HUES48 (cell line): Measurements from ENCODE around the gene EGFLAM.

ENCODE experiments used
- H3K27ac ChIP-seq: one replicate; pipeline ENCODE4 v1.7.0; 2013; ENCODE audit warnings: low read depth, low read length, inconsistent platforms
- H3K27me3 ChIP-seq: 2 replicates; pipeline ENCODE4 v1.6.1; 2013; ENCODE audit warnings: mild to moderate bottlenecking, low read length; ENCODE audit not compliant: control insufficient read depth, insufficient read depth
- H3K36me3 ChIP-seq: 2 replicates; pipeline ENCODE4 v1.6.1; 2013; ENCODE audit warnings: low read length; ENCODE audit not compliant: control insufficient read depth, insufficient read depth
- H3K4me1 ChIP-seq: 2 replicates; pipeline ENCODE4 v1.6.1; 2013; ENCODE audit warnings: mild to moderate bottlenecking, low read length; ENCODE audit not compliant: control insufficient read depth, insufficient read depth
- H3K4me3 ChIP-seq: 2 replicates; pipeline ENCODE4 v1.5.1; 2013; ENCODE audit warnings: mild to moderate bottlenecking, low read depth, low read length
- H3K9ac ChIP-seq: 2 replicates; pipeline ENCODE4 v1.6.1; 2013; ENCODE audit warnings: mild to moderate bottlenecking, low read depth, low read length, moderate library complexity
- H3K9me3 ChIP-seq: 2 replicates; pipeline ENCODE4 v1.6.1; 2013; ENCODE audit warnings: low read length; ENCODE audit not compliant: control insufficient read depth, insufficient read depth

EGFLAM gene

DNA sequence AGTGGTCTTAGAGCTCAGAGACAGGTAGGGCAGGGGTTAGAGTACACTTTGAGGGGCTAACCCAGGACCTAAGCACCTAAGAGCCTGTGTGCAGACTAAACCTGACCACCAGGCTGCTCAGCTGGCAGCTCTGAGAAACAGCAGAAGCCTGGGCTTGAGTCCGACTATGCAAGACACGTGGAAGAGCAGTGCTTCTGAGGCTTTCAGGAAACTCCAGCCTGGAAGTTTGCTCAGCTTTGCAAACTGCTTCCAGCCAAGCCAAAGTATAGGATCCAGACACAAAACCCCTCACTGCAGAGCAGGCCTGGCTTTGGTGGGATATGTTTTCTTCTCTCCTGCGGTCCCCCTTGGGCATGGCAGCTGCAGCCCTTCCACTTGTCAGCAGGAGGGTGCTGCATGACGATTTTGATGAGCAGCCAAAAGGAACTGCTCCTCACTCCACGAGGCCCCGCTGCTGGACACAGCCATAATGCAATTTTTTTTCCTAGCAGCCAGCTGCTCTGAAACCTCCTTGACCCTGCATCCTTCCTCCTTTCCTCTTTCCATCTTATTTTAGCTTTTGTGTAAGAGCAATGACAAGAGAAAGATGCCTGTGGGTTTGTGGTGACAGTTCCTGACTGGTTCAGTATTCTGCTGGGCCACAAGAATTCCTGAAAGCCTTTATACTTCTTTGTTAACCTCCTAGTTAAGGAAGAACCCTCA, 175.0 kb downstream of the EGFLAM start:
- Histone ChIP-seq H3K9ac (no peak overlapping the region), H3K27ac (no peak overlapping the region), H3K4me1 (no peaks in the 10 kb centered on the region), H3K4me3 (no peak overlapping the region), H3K9me3 (no peaks in the 10 kb centered on the region), H3K36me3 (no peaks in the 10 kb centered on the region), H3K27me3 (no peaks in the 10 kb centered on the region)

DNA sequence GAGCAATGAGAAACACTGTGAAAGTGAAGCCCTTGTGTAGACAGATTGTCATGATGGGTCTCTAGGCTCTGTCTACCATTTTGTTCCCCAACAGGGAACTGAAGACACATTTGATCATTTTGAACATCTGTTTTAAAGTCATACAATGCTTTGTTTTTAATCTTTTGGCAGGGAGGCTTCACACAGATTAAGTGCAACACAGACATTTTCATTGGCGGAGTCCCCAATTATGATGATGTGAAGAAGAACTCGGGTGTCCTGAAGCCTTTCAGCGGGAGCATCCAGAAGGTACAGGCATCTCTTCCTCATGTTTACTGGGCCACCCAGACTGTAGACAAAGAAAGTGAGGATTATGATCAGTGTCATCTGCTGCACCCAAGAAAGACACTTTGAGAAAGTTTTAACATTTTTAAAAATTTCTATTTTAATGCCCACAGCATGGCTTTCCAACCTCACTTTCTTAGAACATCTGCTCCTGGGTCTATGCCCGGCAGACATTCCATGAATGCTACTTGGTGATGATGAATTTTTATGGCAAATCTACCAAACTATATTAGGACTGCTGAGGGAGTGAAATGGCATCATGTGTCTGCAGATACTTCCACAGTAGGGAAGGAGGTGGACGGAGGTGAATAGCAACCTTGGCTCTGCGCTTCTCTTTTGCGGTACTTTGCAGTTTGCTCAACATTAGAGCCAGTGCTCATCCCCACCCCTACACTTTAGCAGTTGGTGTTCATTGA, 176.8 kb downstream of the EGFLAM start:
- Histone ChIP-seq H3K27me3 (no peaks in the 10 kb centered on the region), H3K36me3 (no peaks in the 10 kb centered on the region), H3K9ac (no peak overlapping the region), H3K9me3 (no peaks in the 10 kb centered on the region), H3K27ac (no peak overlapping the region), H3K4me3 (no peak overlapping the region), H3K4me1 (no peaks in the 10 kb centered on the region)

DNA sequence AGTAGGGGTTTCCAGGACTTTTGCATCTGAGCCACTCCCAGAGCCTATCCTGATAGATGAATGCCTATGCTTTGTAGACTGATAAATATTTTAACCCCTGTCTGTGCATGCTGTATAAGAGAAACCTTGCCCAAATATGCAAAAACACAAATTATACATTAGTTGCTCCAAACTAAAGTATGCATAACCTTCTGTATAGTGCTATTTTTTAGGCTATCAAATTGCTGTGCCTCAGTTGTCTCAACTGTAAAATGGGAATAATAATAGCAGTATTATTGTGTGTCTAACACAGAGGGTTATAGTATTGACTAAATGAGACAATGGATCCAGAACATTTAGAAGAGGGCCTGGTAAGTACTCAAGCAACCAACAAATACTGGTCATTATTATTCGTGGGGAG, 180.4 kb downstream of the EGFLAM start:
- Histone ChIP-seq H3K9me3 (no peaks in the 10 kb centered on the region), H3K4me3 (no peak overlapping the region), H3K4me1 (no peaks in the 10 kb centered on the region), H3K27me3 (no peaks in the 10 kb centered on the region), H3K9ac (no peak overlapping the region), H3K36me3 (no peaks in the 10 kb centered on the region), H3K27ac (no peak overlapping the region)

DNA sequence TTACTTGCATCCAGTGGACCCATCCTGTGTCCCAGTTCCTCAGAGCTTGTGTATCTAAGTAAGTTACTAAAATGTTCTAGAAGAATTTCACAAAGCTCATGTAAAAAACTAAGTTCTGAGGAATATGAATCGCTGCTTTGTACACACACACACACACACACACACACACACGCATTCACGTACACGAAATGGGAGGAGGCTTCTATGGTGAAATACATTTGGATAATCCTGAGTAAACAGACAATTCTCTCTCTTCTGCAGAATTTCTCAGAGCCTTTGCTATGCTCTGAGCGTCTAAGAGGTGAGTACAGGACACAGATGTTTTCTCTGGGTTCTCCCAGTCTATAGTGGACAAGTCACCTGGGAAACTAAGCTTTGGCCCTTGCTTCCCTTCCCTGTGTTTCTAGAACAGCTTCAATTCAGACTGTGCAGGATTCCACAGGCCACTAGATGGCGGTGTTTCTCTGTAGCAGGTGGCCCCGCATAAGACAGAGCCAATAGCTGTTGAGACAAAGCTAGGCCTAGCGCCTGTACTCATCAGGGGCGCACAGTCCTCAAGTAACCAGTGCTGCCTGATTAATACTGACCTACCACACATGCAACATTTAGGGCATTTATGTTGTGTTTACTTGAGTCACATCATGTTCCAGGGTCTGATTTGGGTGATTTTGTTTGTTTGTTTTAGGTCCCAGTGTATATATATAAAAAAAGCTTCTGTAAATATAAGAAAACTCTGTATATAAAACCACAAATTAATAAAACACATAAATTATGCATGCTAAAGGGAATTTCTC, 183.3 kb downstream of the EGFLAM start:
- H3K27ac ChIP-seq: no peak overlapping the region
- H3K4me1 ChIP-seq: no peaks in the 10 kb centered on the region
- no peaks in the 10 kb centered on the region for H3K27me3 ChIP-seq
- H3K4me3 ChIP-seq: no peak overlapping the region
- H3K36me3 ChIP-seq: no peaks in the 10 kb centered on the region
- no peak overlapping the region for H3K9ac ChIP-seq
- H3K9me3 ChIP-seq: no peaks in the 10 kb centered on the region

DNA sequence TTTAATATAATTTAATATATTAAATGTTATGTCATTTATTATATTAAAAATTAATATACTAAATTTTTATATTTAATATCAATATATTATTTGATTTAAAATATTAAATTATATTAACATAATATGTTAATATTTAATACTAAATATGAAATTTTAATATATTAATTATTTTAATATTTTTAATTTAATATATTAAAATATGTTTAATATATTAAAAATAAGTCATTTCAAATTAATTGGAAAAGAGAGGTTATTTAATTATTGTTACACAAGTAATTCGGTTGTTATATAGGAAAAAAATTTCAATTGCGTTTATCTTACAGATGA, 183.9 kb downstream of the EGFLAM start:
- Histone ChIP-seq H3K9ac (no peak overlapping the region), H3K36me3 (no peaks in the 10 kb centered on the region), H3K27ac (no peak overlapping the region), H3K9me3 (no peaks in the 10 kb centered on the region), H3K4me1 (no peaks in the 10 kb centered on the region), H3K27me3 (no peaks in the 10 kb centered on the region), H3K4me3 (no peak overlapping the region)

DNA sequence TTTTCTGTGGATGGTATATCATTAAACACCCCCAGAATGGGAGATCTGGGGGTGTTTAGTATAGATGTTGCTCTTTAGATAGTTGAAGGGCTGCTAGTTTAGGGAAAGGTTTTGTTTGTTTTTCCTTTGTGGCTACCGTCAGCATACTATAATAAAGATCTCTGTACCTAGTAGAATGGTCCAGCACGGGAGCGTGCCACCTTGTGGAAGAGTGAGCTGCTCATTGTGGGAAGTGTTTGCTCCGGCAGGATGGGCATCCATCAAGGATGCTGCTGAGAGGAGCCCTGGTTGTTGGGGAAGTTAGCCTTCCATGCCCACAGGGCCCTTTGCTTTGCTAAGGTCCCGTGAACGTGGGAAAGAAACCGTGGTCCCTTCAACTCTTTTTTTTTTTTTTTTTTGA, 185.0 kb downstream of the EGFLAM start:
- Histone ChIP-seq H3K27ac (no peak overlapping the region), H3K4me3 (no peak overlapping the region), H3K27me3 (no peaks in the 10 kb centered on the region), H3K4me1 (no peaks in the 10 kb centered on the region), H3K9me3 (no peaks in the 10 kb centered on the region), H3K9ac (no peak overlapping the region), H3K36me3 (no peaks in the 10 kb centered on the region)

DNA sequence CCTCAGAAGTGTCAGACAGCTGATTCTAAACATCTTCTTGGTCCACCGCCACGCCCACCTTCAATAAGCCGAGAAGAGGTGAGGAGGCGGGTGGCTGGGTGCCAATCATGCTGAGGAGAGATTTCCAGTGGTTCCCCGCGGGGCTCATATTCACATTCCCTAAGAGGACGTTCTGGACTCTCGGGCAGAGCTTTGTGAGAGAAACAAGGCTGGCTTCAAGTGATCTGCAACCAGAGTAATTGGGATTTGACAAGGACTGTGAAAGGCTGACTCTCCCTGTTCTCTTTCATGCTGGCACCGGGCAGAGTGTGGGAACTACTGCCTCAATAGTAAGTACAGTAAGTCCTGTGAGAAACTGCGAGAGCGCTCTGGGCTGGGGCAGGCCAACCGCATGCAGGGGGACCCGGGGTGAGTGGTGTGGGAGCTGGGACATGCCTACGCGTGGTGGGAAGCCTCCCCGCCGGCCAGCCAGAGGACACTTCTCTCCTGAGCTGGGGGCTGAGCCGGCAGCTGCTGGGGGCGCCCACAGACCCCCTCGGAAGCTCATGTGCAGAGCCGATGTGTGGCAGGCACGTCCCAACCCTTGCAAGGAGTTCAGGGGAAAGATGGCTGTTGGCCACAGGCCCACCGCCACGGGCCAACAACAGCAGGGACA, 187.1 kb downstream of the EGFLAM start:
- no peak overlapping the region for H3K9ac ChIP-seq
- H3K27ac ChIP-seq: no peak overlapping the region
- H3K4me3 ChIP-seq: no peak overlapping the region
- no peaks in the 10 kb centered on the region for H3K4me1 ChIP-seq
- no peaks in the 10 kb centered on the region for H3K36me3 ChIP-seq
- H3K27me3 ChIP-seq: no peaks in the 10 kb centered on the region
- no peaks in the 10 kb centered on the region for H3K9me3 ChIP-seq

DNA sequence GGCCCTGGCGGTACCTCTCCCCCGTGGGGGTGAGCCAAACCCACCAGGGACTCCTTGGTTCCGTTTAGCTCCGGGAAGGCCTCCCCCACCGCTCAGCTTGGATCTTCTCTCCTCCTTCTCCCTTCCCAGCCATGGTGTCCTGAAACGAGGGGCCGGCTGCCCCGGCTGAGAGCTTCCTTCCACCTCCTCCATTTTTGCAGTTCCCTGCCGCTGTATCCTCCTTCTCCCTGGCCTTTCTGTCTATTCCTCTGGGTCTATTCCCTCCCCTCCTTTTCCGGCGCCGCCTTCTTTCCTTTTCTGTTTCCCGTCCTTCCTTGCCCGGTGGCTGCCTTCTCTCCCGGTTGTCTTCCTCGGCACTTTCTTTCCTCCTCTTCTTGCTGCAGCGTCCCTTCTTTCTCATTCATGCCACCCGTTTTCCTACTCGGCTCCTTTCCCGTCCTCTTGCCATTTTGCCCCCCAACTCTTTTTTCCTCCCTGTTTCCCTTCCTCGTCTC, 187.7 kb downstream of the EGFLAM start:
- no peak overlapping the region for H3K9ac ChIP-seq

DNA sequence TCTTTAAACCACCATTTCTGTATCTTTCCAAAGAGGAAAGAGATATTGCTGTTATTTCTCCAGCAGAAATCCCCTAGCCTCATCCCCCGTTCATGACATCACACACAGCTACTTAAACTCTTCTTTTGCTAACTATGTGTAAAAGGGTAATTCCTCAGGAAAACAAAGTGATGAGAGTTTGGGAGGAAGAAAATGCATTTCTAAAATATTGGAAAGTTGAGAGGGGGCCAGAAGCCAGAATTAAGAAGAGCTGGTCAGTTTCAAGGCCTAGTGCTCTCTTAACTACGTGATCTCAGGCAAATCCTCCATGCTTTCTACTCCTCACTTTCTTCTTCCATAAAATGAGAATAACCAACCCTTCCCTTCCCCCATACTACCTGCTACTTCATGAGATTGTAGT, 188.7 kb downstream of the EGFLAM start:
- Histone ChIP-seq H3K4me3 (no peak overlapping the region), H3K36me3 (no peaks in the 10 kb centered on the region), H3K27me3 (no peaks in the 10 kb centered on the region), H3K27ac (no peak overlapping the region), H3K4me1 (no peaks in the 10 kb centered on the region), H3K9ac (no peak overlapping the region), H3K9me3 (no peaks in the 10 kb centered on the region)

More for the DNA sequence above, 187.7 kb downstream of the EGFLAM start:
- Histone ChIP-seq H3K9me3 (no peaks in the 10 kb centered on the region), H3K4me3 (no peak overlapping the region), H3K27me3 (no peaks in the 10 kb centered on the region), H3K36me3 (no peaks in the 10 kb centered on the region), H3K4me1 (no peaks in the 10 kb centered on the region), H3K27ac (no peak overlapping the region)

DNA sequence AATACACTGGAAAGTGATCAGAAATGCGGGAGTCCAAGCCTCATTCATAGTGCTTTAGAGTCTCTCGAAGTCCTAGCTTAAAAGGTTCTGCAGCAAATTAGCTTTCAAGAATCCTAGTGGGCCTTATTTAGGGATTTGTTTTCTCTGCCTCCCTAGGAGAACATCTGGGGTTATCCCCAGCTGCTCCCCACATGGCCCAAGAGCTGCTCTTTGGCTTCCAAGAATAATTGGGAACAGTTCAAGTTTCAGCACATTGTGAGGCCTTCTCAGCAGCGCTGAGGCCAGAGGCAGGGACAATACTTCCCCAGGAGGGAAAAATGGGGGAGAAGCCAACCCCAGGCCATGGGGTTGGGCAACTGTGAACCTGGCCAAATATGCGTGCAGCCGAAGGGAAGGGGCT, 189.4 kb downstream of the EGFLAM start:
- no peaks in the 10 kb centered on the region for H3K36me3 ChIP-seq
- no peaks in the 10 kb centered on the region for H3K9me3 ChIP-seq
- H3K4me3 ChIP-seq: no peak overlapping the region
- H3K4me1 ChIP-seq: no peaks in the 10 kb centered on the region
- H3K27me3 ChIP-seq: no peaks in the 10 kb centered on the region
- no peak overlapping the region for H3K27ac ChIP-seq
- H3K9ac ChIP-seq: no peak overlapping the region
